GM21515 (cell line): ENCODE data around the gene WDR74.

Experiments used
- ATAC-seq: cut with Tn5 transposase; IDR thresholded peaks from one replicate; pipeline ENCODE4 v1.9.1; 2021; ENCODE audit not compliant: unreplicated experiment

Gene WDR74

DNA sequence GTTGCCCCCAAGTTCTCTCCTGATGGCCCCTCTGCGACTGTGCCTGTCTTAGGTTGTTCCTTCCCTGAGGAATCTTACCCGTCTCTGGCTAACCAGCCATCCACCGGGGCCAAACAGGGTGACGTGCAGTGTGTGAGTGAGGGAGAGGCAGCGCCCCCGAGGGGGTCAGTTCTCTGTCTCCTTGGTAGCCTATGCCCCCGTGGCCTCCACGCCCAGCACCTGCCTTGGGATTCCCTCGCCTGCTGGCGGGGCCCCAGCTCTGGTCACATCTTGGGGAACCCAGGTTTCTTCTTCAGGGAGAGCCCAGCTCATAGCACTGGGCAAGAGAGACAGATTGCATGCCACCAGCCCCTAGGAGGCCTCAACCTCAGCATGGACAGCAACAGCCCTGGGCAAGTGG is 39.9 kb downstream of the WDR74 start:
- ATAC-seq, result no peak

DNA sequence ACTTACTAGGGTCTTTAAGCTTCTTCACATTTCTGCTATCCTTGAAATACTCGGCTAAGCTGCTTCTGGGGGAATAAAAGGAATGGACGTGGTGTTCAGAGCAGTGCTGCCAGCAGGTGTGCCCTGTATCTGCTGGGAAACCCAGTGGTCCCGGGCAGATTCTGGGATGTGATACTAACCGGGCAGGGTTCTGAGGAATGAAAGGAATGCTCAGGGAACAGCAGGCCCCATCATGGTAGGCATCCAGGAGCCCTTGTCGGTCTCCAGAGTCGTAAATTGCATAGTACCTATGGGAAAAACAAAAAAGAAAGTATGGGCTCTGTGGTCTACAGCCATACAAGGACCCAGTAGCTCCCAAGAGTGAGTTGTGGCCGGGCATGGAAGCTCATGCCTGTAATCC is 43.1 kb downstream of the WDR74 start:
- ATAC-seq, result no peak

DNA sequence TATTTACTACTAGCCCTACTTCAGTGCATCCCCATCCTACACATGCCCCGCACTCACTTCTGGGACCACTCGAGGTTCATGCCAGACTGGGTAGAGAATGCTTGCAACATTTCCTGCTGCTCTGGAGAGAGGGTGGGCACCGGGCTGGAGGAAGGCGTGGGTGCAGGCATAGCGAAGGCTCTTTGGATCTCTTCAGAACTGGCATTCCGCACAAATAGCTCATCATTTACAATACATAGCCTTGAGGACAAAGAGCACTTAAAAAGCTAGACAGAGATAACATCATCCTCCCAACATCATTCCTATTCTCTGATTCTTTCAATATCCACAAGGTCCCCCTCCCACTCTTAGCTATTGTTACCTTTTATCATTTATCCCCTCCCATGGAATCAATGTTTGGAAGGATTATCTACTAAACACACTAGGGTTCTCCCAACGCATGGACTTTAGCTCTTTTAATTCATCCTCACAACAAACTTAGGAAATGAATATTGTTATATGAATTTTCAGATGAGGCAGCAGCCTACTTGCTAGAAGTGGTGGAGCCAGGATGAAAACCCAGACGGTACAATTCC is 45.1 kb downstream of the WDR74 start:
- ATAC-seq, result no peak

DNA sequence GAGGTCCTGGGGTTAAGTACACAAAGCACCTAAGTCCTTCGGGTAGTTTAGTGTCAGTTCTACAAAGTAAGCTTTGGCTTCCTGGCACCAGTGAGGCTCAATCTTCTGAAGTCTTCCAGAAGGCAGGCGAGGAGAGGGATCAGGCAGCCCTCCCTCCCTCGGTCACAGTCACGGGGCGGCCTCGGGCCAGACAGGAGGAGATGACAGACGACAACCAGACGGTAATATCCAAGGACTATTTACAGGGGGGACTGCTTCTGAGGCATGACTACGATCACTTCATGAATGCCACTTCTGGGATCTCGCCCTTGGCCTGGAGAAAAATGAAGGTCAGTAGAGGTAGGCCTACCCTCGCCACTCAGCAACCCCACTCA is 47.2 kb downstream of the WDR74 start:
- ATAC-seq, result no peak

DNA sequence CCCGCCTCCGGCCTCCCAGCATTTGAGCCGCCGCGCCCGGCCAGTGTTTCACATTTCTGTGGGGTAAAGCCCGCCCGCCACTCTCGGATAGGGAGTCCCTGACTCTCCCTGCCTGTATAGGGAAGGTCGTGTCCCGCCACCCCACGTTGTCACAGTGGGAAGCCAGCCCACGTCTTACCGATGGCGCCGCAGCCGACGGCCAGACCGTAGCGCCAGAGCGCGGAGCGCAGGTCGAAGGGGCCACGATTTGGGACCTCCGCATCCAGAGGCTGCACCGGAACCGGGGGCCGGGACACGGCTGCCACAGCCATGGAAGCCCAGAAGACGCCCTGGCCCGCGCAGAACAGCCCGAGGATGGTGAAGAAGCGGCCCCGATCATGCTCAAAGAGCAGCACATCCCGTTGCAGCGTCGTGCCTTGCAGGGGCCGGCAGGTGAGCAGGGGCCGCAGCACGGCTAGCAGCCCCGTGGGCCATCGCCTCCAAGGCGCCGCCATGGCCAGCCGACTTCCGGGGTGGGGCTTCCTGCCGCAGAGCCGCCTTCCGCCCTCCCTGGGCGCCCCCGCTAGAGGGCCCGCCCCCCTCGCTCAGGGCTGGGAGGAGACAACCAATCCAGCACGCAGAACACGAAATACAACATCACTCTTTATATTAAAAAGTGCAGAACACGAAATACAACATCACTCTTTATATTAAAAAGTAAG is 47.7 kb downstream of the WDR74 start, which contains the start of gene TMEM223:
TMEM223 (minus strand) TSS at position 506 of the 701 bp plus-strand sequence; CDS start at position 494, 12 bp downstream.
- ATAC-seq, result peak; percentile 59

DNA sequence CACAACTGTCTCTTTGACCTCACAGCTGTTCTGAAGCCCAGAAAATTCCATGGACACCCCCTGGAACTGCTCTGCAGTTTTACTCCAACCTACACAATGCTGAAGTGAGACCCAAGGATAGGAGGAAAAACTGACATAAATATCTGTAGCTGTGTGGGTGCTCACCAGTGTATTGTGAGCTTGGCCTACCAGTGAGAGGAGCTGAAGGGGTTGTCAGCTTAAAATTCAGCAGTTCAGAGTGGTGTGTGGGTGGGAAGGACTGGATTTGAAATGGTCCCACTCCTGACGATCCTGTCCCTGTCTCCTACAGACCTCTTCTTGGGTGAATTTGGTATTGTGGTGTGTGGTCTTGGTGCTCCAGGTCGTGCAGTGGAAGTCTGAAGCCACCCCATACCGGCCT is 49.8 kb downstream of the WDR74 start:
- no peak for ATAC-seq

DNA sequence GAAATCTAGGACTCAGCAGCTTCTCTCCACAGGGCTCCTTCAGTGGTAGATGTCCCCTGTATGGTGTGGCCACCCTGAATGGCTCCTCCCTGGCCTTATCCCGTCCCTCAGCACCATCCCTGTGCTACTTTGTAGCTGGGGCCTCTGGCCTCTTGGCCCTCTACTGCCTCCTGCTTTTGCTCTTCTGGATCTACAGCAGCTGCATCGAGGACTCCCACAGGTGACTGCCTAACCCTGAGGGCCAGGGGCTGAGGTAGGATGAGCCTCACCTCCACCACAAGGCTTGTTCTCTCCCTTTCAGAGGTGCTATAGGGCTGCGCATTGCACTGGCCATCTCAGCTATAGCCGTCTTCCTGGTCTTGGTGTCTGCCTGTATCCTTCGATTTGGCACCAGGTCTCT is 50.4 kb downstream of the WDR74 start:
- no peak for ATAC-seq

DNA sequence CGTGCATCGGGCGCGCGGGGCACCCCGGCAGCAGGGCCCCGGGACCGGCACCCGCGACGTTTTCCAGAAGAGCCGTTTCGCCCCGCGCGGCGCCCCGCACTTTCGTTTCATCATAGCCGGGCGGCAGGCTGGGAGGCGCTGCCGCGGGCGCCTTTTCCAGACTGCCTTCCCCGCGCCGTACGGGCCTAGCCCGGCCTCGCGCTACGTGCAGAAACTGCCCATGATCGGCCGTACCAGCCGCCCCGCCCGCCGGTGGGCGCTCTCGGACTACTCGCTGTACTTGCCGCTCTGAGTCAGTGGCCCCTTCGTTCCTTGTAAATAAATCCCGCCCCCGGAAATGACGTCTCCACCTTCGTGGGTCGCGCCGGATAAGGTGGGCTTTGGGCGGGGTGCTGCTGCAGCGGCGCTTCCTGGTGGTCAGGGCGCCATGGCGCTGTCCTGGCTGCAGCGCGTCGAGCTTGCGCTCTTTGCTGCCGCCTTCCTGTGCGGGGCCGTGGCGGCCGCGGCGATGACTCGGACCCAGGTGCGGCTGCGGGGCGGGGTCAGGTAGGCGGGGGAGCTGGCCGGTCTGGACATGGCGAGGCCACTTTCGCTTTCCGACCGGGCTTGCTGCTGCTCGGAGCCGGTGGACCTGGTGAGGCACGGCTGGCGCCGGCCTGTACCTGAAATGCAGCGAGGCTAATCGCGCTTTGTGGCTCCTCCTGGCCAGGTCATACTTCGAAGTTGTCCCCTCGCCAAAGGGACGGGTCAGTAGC is 52.2 kb downstream of the WDR74 start, which contains the start of gene TMEM179B:
TMEM179B (plus strand) TSS at position 398 of the 755 bp plus-strand sequence; CDS start at position 428, 30 bp downstream.
- ATAC-seq, result peak; percentile 61

DNA sequence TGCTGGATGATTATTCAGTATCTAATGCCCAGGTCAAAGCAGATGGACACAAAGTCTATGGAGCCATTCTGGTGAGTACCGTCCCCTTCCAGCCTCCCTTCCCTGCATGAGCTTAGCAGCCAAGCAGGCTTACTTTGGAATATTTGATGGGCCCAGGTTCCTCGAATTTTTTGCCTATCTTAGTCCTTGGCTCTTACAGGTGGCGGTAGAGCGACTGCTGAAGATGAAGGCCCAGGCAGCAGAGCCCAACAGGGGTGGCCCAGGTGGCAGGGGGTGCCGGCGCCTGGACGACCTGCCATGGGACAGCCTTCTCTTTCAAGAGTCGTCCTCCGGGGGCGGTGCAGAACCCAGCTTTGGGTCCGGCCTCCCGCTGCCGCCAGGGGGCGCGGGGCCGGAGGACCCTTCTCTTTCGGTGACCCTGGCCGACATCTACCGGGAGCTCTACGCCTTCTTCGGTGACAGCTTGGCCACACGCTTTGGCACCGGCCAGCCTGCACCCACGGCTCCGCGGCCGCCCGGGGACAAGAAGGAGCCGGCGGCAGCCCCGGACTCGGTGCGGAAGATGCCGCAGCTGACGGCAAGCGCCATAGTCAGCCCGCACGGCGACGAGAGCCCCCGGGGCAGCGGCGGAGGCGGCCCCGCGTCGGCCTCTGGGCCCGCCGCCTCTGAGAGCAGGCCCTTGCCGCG is 52.9 kb downstream of the WDR74 start:
- ATAC-seq, result peak; percentile 67
